ENCODE data around the gene SIAH2.

GRCh38 chr3:150733936-150734794, 28.8 kb downstream of the SIAH2 start:
- no peak for TF ChIP-seq CTCF (IDR thresholded peaks at IDR 0.05)
- TF ChIP-seq POLR2A (IDR thresholded peaks at IDR 0.05): no peak

Measured in right lobe of liver (tissue), 4 donors.